Keratinocyte (primary cell): ENCODE results near the gene BSCL2.

Experiments used
- CTCF ChIP-seq, 3 experiments: IDR thresholded peaks in 1 of 3; conservative IDR thresholded peaks in 1 of 3; optimal IDR thresholded peaks in 1 of 3; 2 replicates in 2 of 3; 3 replicates in 1 of 3; pipeline versions ENCODE3 to v1.5.1; 2011; ENCODE audit warnings: low read length in 3 of 3, mild to moderate bottlenecking in 3 of 3, moderate library complexity in 2 of 3, control low read depth in 1 of 3, inconsistent platforms in 1 of 3; ENCODE audit not compliant: insufficient read depth in 2 of 3; ENCODE audit errors: extremely low read depth in 1 of 3
- EZH2 ChIP-seq: IDR thresholded peaks from one replicate; pipeline ENCODE4 v1.6.1; 2012; ENCODE audit warnings: inconsistent platforms, mild to moderate bottlenecking, low read length, moderate library complexity

GRCh38 chr11:62713343-62713742, 6.1 kb upstream of the BSCL2 start:
- no peak for TF ChIP-seq CTCF (optimal IDR thresholded peaks at IDR 0.05 in 1 of 3, IDR thresholded peaks at IDR 0.05 in 1 of 3, conservative IDR thresholded peaks at IDR 0.05 in 1 of 3; ENCODE audit: extremely low read depth in 1 of 3, insufficient read depth in 2 of 3, low read length in 3 of 3)
- TF ChIP-seq EZH2, result no peak
